BE2C (cell line): ENCODE results near the gene PJA2.
"Not testable (repeated sequence)": the region's sequence is repeated elsewhere in the genome, so short reads cannot be mapped to it uniquely, and the experiment has no call there.

ENCODE experiments used
- DNase-seq: peaks from one replicate; pipeline ENCODE4 v3.0.0-alpha.2; 2020
- H3K27me3 ChIP-seq: fragments of 250-450 bp; sonication (Bioruptor Pico); 2 replicates; pipeline ENCODE4 v1.5.1; 2020; ENCODE audit warnings: mild to moderate bottlenecking
- H3K36me3 ChIP-seq: fragments of 250-450 bp; sonication (Bioruptor Pico); 2 replicates; pipeline ENCODE4 v1.5.1; 2020; ENCODE audit warnings: mild to moderate bottlenecking
- H3K4me1 ChIP-seq: fragments of 250-450 bp; sonication (Bioruptor Pico); 2 replicates; pipeline ENCODE4 v1.5.1; 2020
- H3K4me3 ChIP-seq: 2 replicates; pipeline ENCODE4 v1.5.1; 2011; ENCODE audit warnings: low read depth, low read length
- H3K9me3 ChIP-seq: fragments of 250-450 bp; sonication (Bioruptor Pico); 2 replicates; pipeline ENCODE4 v1.5.1; 2020
- CTCF ChIP-seq: IDR thresholded peaks from 2 replicates; pipeline ENCODE4 v1.5.1; 2012; ENCODE audit warnings: mild to moderate bottlenecking, low read depth, low read length

PJA2 gene

GRCh38 chr5:109451146-109451545 lies 41.4 kb upstream of the PJA2 start:
- no peak for TF ChIP-seq CTCF
- no peak for DNase-seq
- Histone ChIP-seq H3K4me1 (no peaks in the 10 kb centered on the region), H3K4me3 (no peak overlapping the region), H3K9me3 (no peaks in the 10 kb centered on the region), H3K36me3 (no peaks in the 10 kb centered on the region), H3K27me3 (no peaks in the 10 kb centered on the region)

- Histone ChIP-seq H3K4me3 (no peak overlapping the region), H3K9me3 (no peaks in the 10 kb centered on the region), H3K27me3 (no peaks in the 10 kb centered on the region), H3K36me3 (no peaks in the 10 kb centered on the region), H3K4me1 (no peaks in the 10 kb centered on the region)
- TF ChIP-seq CTCF = no peak
- no peak for DNase-seq
These were observed 40.5 kb upstream of the PJA2 start for GRCh38 chr5:109450129-109450877.

- H3K36me3 ChIP-seq = no peaks in the 10 kb centered on the region
- no peaks in the 10 kb centered on the region for H3K9me3 ChIP-seq
- H3K27me3 ChIP-seq = no peaks in the 10 kb centered on the region
- DNase-seq = no peak
- H3K4me3 ChIP-seq = no peak overlapping the region
- TF ChIP-seq CTCF = no peak
- H3K4me1 ChIP-seq = no peaks in the 10 kb centered on the region
These were observed 39.1 kb upstream of the PJA2 start for GRCh38 chr5:109448838-109449237.

GRCh38 chr5:109439590-109439989 lies 29.8 kb upstream of the PJA2 start:
- Histone ChIP-seq H3K4me1 (no peaks in the 10 kb centered on the region), H3K27me3 (no peaks in the 10 kb centered on the region), H3K4me3 (no peak overlapping the region), H3K36me3 (no peaks in the 10 kb centered on the region), H3K9me3 (no peaks in the 10 kb centered on the region)
- TF ChIP-seq CTCF = no peak
- no peak for DNase-seq

GRCh38 chr5:109426075-109426474 lies 16.3 kb upstream of the PJA2 start:
- Histone ChIP-seq H3K4me3 (no peak overlapping the region), H3K4me1 (no peaks in the 10 kb centered on the region), H3K36me3 (no peaks in the 10 kb centered on the region), H3K27me3 (no peaks in the 10 kb centered on the region), H3K9me3 (no peaks in the 10 kb centered on the region)
- no peak for DNase-seq
- no peak for TF ChIP-seq CTCF

- not testable (repeated sequence) for H3K36me3 ChIP-seq, H3K4me1 ChIP-seq, H3K9me3 ChIP-seq, H3K4me3 ChIP-seq, DNase-seq, H3K27me3 ChIP-seq
These were observed 15.7 kb upstream of the PJA2 start for GRCh38 chr5:109425521-109425920.
